HUDEP-2 (cell line): ENCODE data around the gene RUNX2.
"Not testable (repeated sequence)": the region's sequence is repeated elsewhere in the genome, so short reads cannot be mapped to it uniquely, and the experiment has no call there.

Experiments
- DNase-seq, 76 experiments: peaks; one replicate each; lab custom pipeline; 2025; ENCODE audit not compliant: unreplicated experiment in 76 of 76; lab: John Stamatoyannopoulos, UW

RUNX2 gene

DNA sequence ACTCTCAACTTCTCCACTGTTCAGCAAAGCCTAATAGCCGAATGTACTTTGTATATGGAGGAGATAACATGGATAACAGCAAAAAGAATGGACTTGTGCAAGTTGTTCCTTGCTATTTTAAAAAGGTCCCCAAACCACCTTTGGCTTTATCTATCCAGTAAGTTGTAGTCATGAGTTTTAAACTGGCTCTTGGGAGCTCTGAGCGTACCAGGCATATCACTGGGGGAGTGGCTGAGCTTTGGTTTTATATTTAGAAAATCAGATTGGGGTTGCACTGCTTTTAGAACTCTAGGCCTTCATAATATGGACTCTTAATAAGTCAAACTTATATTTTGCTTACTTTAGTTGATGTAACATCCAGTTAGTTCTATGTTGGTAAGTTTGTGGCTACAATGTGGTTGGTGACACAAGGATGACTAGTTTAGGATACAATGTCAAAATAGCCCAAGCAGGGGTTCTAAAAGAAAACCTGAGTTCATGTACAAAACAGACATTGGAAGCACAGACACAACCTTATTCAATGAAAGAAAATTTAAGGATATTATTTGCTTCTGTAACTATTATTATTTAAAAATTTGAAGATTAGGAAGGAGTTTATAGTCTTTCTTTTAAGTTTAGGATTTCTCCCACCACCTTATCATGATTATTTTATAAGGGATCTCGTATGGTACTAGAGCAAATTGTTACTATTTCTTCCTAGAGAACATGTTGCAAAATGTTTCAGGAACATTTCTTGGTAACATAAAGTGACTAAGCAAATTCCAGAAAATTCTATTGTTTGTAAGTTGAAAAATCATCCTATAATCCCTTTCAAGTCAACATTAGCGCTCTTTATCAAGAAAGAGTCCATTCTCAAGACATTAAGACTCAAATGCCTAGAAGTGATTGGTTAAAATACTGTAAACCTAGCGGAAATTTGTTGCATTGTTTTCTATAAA is 215.4 kb downstream of the RUNX2 start:
- no peak for DNase-seq

DNA sequence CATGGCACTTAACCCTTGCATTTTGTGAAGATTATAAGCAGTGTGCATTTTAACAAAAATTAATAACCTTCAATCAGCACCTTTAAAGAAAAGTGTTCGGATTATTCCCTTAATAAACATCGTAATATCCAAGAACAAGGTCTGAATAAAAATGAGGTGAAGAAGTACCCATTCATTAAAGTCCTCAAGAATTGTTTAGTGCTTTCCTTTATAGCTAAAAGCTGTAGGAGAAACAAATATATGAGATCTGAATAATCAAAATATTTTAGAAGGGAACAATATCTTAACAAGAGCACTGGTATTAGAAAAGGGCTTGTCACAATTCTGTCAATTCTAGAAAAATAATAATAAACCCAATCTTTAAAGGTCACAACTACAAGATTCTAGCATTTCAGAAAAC is 217.3 kb downstream of the RUNX2 start:
- no peak for DNase-seq

DNA sequence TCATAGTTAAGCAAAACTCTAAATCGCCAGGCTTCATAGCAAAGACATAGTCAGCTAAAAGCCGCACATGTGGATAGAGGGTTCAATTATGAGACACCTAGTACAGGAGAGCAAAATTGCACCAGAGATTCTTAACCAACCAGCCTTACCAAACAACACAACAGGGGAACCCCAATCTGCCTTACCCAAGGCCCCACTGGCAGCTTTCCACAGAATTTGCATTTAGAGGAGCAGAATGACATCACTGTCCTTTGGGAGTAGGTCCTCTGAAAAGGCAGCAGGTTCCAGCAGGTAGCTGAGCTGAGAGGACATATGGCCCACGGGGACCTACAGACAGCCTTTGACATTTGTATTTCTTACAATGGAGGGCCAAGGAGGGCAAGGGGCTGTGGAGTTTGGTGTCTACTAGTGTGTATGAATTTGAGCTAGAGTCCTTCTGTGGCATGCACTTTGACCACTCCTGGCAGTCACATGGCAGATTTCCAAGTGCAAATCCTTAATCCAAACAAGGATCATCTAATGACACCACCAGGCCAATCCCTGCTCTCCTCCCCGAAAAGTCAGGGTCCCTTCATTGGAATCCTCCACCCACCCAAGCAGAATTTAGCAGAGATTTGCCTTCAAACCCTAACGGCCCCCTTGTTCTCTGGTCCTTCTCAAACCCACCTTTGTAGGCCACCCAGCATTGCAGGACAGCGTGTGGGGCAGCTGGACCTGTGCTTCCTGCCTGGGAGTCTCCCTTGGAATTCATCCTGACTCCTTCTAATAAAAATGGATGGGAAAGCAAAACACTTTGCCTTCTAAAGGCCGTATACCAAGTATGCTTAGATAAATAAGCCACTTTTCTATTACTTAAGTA is 220.8 kb downstream of the RUNX2 start:
- no peak for DNase-seq

DNA sequence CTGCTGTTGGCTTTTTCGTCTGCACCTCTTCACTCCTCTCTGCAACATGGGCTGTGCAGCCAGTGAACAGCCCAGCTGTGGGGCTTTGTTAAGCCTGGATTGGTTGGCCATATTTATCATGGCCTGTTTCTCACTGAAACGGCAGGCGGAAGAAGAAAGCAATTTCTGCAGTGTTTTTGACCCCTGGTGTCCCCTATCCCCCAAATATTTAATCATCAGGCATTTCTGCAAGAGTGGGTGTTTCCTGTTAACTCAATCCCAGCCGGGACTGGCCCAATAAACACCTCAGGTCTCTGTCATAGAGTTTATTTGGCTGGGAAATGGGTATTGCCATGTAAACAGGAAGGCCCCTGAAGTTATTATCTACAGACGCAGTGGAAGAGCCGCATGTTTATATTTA is 224.4 kb downstream of the RUNX2 start:
- DNase-seq = no peak

DNA sequence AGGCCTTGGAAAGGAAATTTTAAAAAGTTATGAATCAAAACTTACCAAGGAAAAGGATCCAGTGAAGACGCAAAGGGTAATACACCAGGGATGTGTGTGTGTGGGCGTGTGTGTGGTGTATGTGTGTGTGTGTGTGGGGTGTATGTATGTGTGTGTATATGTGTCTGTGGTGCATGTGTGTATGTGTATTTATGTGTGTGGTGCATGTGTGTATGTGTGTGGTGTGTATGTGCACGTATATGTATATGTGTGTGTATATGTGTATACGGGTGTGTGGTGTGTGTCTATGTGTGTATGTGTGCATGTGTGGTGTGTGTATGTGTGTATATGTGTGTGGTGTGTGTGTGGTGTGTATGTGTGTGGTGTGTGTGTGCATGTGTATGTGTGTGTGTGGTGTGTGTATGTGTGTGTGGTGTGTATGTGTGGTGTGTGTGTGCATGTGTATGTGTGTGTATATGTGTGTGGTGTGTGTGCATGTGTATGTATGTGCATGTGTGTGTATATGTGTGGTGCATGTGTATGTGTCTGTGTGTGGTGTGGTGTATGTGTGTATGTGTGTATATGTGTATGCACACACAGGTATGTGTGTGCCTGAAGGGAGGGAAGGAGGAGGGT is 225.7 kb downstream of the RUNX2 start:
- no peak for DNase-seq

DNA sequence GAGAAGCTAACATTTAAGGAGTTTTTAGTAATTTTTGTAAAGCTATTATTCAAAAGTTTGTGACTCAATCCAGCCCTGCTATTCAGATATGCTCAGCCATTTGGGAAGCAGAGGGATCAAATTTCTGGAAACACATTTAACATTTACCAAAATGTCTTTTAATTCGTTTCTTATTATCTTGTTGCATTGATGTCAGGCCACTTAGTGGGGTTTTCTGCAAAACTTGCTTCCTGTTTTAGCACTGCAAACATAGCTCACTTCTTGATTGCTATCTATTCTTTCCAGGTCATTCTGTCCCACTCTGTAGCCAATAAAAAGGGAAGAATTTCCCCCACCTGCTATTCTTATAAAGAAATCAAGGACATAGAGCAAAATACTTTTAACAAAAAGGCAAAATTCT is 226.5 kb downstream of the RUNX2 start:
- DNase-seq = no peak

DNA sequence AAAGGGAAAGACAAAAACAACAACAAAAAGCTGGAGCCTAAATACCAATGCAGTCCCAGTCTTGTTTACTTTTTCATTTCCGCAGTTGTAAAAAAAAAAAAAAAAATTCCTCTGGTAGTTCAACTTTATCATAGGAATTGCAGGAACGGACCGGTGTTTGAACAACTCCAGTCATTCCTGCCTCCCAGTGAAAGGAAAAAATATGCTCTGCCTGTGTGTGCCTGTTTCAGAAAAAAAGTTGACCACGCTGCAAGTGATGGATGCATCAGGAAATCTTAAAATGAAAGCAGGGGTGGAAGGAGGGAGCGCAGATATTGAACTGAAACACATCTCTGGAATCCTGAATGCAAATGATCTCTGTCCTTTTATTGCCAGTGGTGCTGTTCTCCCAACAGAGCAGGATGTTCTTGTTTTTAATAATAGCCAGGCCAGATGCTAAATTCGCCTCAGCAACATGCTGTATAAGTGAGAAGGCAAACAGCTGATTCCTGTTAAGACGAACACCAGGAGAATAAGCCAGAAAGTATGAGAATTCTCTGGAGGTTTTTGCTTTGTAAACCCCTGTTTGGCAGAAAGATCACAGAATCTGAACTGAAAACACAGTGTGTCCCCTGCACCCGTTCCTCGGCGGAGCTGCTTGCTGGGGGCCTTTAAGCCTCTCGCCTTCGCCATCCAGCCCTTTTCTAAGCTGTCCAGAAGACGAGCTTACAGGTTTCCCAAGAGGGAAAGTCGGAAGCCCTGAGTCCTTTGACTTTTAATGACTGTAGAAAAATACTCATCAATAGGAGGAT is 228.0 kb downstream of the RUNX2 start:
- no peak for DNase-seq

DNA sequence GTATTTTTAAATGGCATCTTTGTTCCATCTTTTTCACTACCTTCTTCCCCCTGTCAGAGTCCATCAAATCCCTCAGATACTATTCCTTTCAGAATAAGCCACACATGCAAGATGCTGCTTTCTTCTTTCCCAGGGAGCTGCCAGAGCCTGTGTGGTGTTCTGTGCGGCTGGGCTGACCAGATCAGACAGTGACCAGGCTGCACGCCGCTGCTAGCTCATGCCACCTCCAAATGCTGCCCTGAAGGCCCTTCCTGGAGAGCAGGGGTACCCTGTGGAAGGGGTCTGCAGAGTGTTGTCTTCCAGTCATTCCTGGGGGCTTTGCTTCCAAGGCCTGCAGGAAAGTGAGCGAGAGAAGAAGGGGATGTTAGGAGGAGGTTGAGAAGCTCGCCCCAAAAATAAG is 228.7 kb downstream of the RUNX2 start:
- DNase-seq = no peak

DNA sequence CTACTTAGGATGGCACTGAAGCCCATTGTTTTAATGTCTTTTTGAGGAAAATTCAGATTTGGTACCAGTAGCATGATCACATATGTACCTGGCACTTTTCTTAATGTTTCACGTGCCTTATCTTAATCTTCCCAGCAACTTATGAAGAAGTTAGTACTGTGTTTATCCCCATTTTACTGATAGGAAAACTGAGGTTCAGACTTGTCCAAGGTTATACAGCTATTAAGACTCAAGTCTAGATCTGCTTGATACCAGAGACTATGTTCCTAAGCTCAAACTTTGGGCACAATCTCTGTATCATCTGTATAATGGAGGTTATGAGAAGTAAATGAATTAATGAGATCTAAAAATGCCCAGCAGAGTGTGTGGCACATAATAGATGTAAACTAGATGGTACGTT is 229.3 kb downstream of the RUNX2 start:
- DNase-seq = no peak

DNA sequence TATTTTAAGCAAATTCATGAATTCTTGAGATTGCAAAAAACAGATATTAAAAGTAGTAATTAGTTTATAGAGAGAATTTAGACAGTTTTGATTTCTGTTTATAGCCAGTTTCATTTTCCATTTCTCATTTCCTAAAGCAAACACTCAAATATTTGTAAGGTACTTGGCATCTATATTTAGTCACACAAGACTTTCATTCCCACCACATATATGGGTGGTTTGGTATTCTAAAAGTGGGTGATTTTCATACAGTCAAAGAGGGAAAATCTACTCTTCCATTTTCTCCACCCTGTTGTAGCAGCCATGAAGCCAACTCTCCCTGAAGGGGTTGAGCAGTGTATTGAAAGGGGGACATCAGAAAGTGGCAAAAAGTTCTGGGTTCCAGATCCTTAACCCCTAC is 230.7 kb downstream of the RUNX2 start:
- no peak for DNase-seq

DNA sequence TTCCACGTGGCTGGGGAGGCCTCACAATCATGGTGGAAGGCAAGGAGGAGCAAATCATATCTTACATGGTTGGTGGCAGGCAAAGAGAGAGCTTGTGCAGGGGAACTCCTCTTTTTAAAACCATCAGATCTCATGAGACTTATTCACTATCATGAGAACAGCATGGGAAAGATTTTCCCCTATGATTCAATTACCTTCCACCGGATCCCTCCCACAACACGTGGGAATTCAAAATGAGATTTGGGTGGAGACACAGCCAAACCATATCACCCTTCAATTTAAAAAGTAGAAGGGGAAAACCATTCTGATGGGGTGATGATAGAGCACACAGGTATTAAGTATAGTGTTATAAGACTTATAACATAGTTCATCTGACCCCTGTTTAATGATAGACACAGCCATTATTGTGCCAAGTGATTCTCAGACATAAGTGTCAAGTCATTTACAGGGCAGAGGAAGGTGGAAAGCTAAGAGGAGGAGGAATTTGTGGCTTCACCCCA is 232.2 kb downstream of the RUNX2 start:
- DNase-seq = not testable (repeated sequence)

DNA sequence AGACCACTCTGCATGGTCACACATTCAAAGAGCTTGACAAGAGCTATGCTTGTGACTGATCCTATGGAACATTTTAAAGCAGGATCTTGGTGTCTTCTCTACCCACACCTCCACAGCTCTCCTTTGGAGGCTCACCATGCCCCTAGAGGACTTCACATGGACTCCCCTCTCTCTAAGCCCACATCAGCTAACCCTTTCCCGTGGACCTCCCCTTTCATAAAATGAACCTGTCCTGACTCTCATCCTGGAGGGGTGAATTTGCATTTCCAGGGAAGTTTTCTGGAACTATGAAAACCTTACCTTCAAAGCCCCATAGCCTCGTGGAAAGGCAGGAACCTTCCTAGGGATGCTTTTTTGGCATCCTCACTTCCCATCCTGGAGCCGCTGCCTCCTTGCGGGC is 234.0 kb downstream of the RUNX2 start:
- no peak for DNase-seq

DNA sequence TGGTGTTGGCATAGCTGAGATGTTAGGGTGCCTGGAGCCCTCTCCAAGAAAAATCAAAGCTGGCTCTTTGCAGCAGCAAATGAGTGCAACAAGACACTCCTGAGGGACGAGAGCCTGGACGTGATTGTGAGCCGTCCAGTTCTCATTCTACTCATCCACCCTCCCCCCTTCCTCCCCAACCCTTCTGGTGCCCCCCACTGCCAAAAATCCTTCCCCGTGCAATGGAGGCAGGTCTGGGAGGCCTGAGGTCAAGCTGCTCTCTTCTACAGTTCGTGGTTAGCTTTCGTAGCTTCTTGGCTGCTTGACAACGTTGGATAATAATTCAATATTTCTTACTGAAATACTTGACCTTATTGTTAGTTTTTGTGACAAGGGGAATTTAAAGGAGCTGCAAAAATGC is 234.9 kb downstream of the RUNX2 start:
- no peak for DNase-seq

DNA sequence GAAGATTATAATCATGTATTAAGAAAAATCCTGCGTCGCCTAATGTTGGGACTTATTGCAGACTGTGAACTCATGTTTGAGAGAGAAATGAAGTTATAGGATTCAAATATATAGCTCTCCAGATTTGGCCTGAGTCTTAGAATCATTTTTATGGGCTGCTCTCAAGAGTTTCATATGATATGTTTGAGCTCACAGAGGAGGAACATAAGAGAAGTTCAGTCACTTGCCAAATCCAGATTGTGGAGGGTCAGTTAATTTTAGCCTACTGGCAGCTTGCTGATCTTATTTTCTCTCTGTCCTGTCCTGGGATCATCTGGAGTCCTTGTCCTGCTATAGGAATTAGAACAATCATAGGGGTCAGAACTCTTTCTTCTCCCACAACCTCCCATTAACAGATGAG is 235.7 kb downstream of the RUNX2 start:
- DNase-seq = no peak

DNA sequence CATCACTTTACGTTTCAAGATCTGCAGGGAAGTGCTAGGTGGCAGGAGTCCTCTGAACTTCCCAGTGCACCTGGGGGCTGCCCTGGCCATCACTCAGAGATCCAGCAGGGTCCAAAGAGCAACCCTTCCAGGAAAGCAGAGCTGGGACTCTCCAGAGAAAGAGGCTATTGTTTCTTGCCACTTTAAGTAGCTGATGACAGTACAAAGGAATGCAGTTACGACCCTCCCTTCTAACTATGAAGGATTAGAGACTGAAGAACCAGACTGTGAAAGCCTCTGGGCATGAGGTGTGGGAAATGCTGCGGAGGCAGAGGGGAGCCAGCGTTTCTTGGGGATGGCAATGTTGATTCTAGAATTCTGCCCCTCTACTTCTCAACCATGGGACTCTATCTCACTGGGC is 238.8 kb downstream of the RUNX2 start:
- no peak for DNase-seq

DNA sequence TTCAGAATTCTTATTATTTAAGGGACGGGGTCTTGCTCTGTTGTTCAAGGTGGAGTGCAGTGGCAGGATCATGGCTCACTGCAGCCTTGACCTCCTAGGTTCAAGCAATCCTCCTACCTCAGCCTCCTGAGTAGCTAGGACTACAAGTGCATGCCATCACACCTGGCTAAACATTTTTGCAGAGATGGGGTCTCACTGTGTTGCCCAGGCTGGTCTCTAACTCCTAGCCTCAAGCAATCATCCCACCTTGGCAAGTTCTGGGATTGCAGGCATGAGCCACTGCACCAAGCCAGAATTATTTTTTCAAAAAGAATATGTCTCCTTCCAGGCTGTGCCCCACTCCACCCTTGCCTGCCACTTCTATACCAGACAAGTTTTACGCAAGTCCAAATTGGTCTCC is 239.7 kb downstream of the RUNX2 start:
- DNase-seq = no peak

DNA sequence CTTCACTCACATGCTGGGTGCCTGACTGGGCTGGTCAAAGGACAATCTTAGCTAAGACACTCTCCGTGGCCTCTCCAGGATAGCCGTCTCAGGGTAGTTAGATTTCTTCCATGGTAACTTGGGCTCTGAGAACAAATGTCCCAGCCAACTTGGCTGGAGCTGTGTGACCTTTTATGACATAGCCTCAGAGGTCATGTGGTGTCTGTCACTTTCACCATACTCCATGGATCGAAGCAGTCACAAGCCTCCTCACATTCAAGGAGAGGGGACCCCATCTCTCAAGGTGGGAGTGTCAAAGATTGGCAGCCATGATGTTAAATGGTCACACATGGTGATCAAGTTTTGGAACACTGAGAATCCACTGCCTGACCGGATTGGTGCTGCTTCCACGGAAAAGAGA is 240.5 kb downstream of the RUNX2 start:
- no peak for DNase-seq

DNA sequence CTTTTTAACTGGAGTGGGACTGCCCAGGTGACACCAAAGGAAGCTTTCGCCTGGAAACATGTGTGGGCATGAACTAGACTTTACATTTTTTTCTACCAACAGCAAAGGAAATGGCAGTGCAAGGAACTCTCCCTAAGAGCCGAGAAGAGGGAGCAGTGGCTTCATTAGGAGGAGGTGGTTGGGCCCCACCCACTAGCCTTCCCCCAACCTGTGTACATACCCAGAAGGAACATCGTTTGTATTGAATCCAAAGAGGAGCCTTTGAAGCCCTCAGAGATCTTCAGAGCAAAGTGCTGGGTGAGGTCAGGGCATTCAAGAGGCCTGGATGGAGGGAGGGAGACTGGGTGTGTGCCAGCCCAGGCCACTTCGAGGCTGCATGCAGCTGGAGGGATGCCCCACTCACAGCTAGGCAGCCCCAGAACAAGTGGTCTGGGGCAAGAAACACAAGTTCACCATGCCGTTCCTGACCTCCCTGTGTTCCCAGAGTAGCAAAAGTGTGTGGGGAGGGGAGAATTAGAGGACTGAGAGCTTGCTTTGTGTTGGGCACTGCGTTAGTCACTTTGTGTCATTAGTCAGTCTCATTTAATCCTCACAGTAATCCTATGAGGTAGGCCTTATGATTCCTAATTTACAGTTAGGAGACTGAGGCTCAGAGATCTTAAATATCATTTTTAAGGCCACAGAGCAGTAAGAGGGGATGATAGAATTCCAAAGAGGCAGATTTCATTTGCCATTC is 241.2 kb downstream of the RUNX2 start:
- DNase-seq = no peak

DNA sequence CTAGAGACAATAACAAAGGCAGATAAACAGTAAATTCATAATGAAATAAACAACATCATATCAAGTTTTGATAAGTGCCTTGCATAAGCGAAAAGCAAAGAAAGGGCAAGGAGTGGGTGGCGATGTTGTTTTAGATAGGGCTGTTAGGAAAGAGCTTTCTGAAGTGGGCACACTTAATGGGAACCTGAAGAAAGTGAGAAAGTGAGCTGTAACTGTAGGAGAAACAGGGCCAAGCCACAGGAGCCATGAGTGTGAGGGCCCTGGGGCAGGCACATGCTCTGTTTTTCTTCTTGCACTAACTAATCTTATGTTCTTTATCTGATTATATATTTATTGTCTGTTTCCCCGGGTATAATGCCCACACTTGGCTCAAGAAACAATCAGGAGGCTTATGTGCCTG is 243.0 kb downstream of the RUNX2 start:
- DNase-seq = no peak

DNA sequence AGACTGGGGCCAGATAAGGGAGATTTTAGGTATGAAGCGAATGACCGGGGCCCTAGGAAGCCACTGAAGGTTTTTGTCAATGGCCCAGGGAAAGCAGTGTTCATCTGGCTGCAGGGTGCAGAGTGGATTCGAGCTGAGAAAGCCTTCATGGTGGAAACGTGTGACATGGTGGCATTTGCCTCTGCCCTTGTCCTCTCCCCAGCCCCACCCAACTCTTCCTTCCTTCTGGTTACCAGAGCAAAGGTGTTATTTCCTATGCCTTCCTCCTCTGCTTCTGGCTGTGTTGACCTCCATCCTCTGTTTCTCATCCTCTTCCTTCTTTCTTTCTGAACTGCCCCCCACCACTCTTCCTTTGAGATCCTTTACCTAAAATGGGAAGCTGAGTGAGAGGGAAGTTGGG is 244.7 kb downstream of the RUNX2 start:
- DNase-seq = no peak
